HG03280 (cell line): ENCODE data around the gene TAAR6.
"Not testable (repeated sequence)": the region's sequence is repeated elsewhere in the genome, so short reads cannot be mapped to it uniquely, and the experiment has no call there.

Source experiments
- ATAC-seq: cut with Tn5 transposase; IDR thresholded peaks from one replicate; pipeline ENCODE4 v1.9.1; 2021; ENCODE audit warnings: mild to moderate bottlenecking, moderate library complexity; ENCODE audit not compliant: unreplicated experiment

Gene TAAR6

GRCh38 chr6:132587424-132587823 is 17.3 kb downstream of the TAAR6 start:
- no peak for ATAC-seq

GRCh38 chr6:132589454-132589853 is 19.3 kb downstream of the TAAR6 start, which contains the start of gene TAAR5:
TSS of gene TAAR5 (minus strand) at chr6:132589741. CDS start at chr6:132589686, 55 bp downstream.
- no peak for ATAC-seq

- ATAC-seq, result no peak
These were observed 20.2 kb downstream of the TAAR6 start for GRCh38 chr6:132590362-132590761.

GRCh38 chr6:132592855-132593254 is 22.7 kb downstream of the TAAR6 start:
- ATAC-seq, result no peak

- ATAC-seq, result no peak
These were observed 26.1 kb downstream of the TAAR6 start for GRCh38 chr6:132596201-132596600.

- ATAC-seq, result peak; percentile 78
These were observed 28.4 kb downstream of the TAAR6 start for GRCh38 chr6:132598473-132598872.

GRCh38 chr6:132600900-132601299 is 30.8 kb downstream of the TAAR6 start:
- ATAC-seq, result not testable (repeated sequence)

GRCh38 chr6:132604635-132605152 is 34.6 kb downstream of the TAAR6 start:
- ATAC-seq, result no peak

GRCh38 chr6:132607544-132608233 is 37.6 kb downstream of the TAAR6 start:
- ATAC-seq, result no peak

- no peak for ATAC-seq
These were observed 41.5 kb downstream of the TAAR6 start for GRCh38 chr6:132611616-132612015.

GRCh38 chr6:132612449-132613108 is 42.5 kb downstream of the TAAR6 start:
- no peak for ATAC-seq

GRCh38 chr6:132614554-132614953 is 44.4 kb downstream of the TAAR6 start:
- no peak for ATAC-seq

GRCh38 chr6:132616677-132617076 is 46.6 kb downstream of the TAAR6 start:
- ATAC-seq, result no peak
